ENCODE measurements around the gene PRKAR1B. TPM values are rescaled to one million over a fixed set of nuclear protein-coding genes. Genes with fewer than 3 reads are reported as not detected.

The PRKAR1B gene
- total RNA-seq, 2 experiments from 2014 or later, result 28.0 to 28.2 TPM

- no peaks in the 10 kb centered on the region for H3K27me3 Mint-ChIP-seq
- ChIA-PET CTCF (interaction anchor here (0.7 kb wide), 1 partner anchor 10 kb away, joined by 3 read pairs; no protein-coding TSS in a partner anchor), POLR2A (interaction anchor here (1.0 kb wide), 1 partner anchor 9 kb away, joined by 3 read pairs; no protein-coding TSS in a partner anchor)
- DNase-seq, result no peak
- peaks cover 18% of the 10 kb centered on the region for H3K36me3 Mint-ChIP-seq
- no peak overlapping the region for H3K4me3 Mint-ChIP-seq
- H3K27ac Mint-ChIP-seq, result no peak overlapping the region
- peaks cover 28% of the 10 kb centered on the region for H3K4me1 Mint-ChIP-seq (ENCODE audit: low read depth)
- H3K9me3 Mint-ChIP-seq, result no peaks in the 10 kb centered on the region
- intact Hi-C loops (cut with micrococcal nuclease), result no loop called here
These were observed 116.4 kb downstream of the PRKAR1B start for GRCh38 chr7:610531-611280.

- no peak overlapping the region for H3K4me3 Mint-ChIP-seq
- H3K36me3 Mint-ChIP-seq, result peaks cover 22% of the 10 kb centered on the region
- no peak overlapping the region for H3K27ac Mint-ChIP-seq
- H3K9me3 Mint-ChIP-seq, result no peaks in the 10 kb centered on the region
- DNase-seq, result no peak
- H3K27me3 Mint-ChIP-seq, result no peaks in the 10 kb centered on the region
- CTCF ChIA-PET, result interaction anchor here (1.1 kb wide), 1 partner anchor 8 kb away, joined by 4 read pairs; no protein-coding TSS in a partner anchor
- intact Hi-C loops (cut with micrococcal nuclease), result no loop called here
- POLR2A ChIA-PET, result interaction anchor here (1.0 to 1.1 kb wide), 2 partner anchors 8 kb away, joined by 3 read pairs; no protein-coding TSS in a partner anchor
- peaks cover 32% of the 10 kb centered on the region for H3K4me1 Mint-ChIP-seq (ENCODE audit: low read depth)
These were observed 116.9 kb downstream of the PRKAR1B start for GRCh38 chr7:610141-610530.

GRCh38 chr7:609365-609764, 117.7 kb downstream of the PRKAR1B start:
- Mint-ChIP-seq H3K9me3 (no peaks in the 10 kb centered on the region), H3K4me3 (no peak overlapping the region), H3K27me3 (no peaks in the 10 kb centered on the region), H3K4me1 (ENCODE audit: low read depth) (peaks cover 36% of the 10 kb centered on the region), H3K36me3 (peaks cover 30% of the 10 kb centered on the region), H3K27ac (peak overlapping the region; percentile 28)
- ChIA-PET POLR2A (interaction anchor here (1.1 kb wide), 1 partner anchor 9 kb away, joined by 3 read pairs; no protein-coding TSS in a partner anchor), CTCF (interaction anchor here (1.1 kb wide), 1 partner anchor 9 kb away, joined by 4 read pairs; no protein-coding TSS in a partner anchor)
- DNase-seq, result no peak
- intact Hi-C loops (cut with micrococcal nuclease), result no loop called here

GRCh38 chr7:608954-609353, 118.1 kb downstream of the PRKAR1B start:
- no peak overlapping the region for H3K27ac Mint-ChIP-seq
- peaks cover 40% of the 10 kb centered on the region for H3K4me1 Mint-ChIP-seq (ENCODE audit: low read depth)
- POLR2A ChIA-PET, result interaction anchor here (1.1 kb wide), 1 partner anchor 9 kb away, joined by 3 read pairs; no protein-coding TSS in a partner anchor
- peaks cover 34% of the 10 kb centered on the region for H3K36me3 Mint-ChIP-seq
- H3K4me3 Mint-ChIP-seq, result no peak overlapping the region
- CTCF ChIA-PET, result interaction anchor here (1.1 kb wide), 1 partner anchor 9 kb away, joined by 4 read pairs; no protein-coding TSS in a partner anchor
- intact Hi-C loops (cut with micrococcal nuclease), result no loop called here
- H3K9me3 Mint-ChIP-seq, result no peaks in the 10 kb centered on the region
- H3K27me3 Mint-ChIP-seq, result no peaks in the 10 kb centered on the region
- peak; percentile 35 for DNase-seq

- H3K4me3 Mint-ChIP-seq, result no peak overlapping the region
- no peaks in the 10 kb centered on the region for H3K27me3 Mint-ChIP-seq
- H3K36me3 Mint-ChIP-seq, result peaks cover 37% of the 10 kb centered on the region
- ChIA-PET POLR2A (no interaction called here), CTCF (no interaction called here)
- H3K27ac Mint-ChIP-seq, result peak overlapping the region; percentile 46
- H3K9me3 Mint-ChIP-seq, result no peaks in the 10 kb centered on the region
- peaks cover 44% of the 10 kb centered on the region for H3K4me1 Mint-ChIP-seq (ENCODE audit: low read depth)
- no peak for DNase-seq
- intact Hi-C loops (cut with micrococcal nuclease), result no loop called here
These were observed 118.7 kb downstream of the PRKAR1B start for GRCh38 chr7:608361-608760.

- intact Hi-C loops (cut with micrococcal nuclease), result no loop called here
- Mint-ChIP-seq H3K4me3 (no peak overlapping the region), H3K9me3 (no peaks in the 10 kb centered on the region), H3K27me3 (no peaks in the 10 kb centered on the region), H3K36me3 (peaks cover 39% of the 10 kb centered on the region), H3K27ac (peak overlapping the region; percentile 46), H3K4me1 (ENCODE audit: low read depth) (peaks cover 48% of the 10 kb centered on the region)
- ChIA-PET CTCF (no interaction called here), POLR2A (no interaction called here)
- DNase-seq, result no peak
These were observed 119.1 kb downstream of the PRKAR1B start for GRCh38 chr7:607938-608337.

GRCh38 chr7:605661-606450, 121.2 kb downstream of the PRKAR1B start:
- Mint-ChIP-seq H3K36me3 (peaks cover 39% of the 10 kb centered on the region), H3K4me3 (no peak overlapping the region)
- POLR2A ChIA-PET, result interaction anchor here (2.0 to 6.0 kb wide), 2 partner anchors 12 to 21 kb away, joined by 16 to 69 read pairs; no protein-coding TSS in a partner anchor

GRCh38 chr7:604884-605531, 122.1 kb downstream of the PRKAR1B start:
- Mint-ChIP-seq H3K9me3 (no peaks in the 10 kb centered on the region), H3K27me3 (no peaks in the 10 kb centered on the region), H3K4me1 (ENCODE audit: low read depth) (peaks cover 62% of the 10 kb centered on the region), H3K36me3 (peaks cover 35% of the 10 kb centered on the region), H3K27ac (peak overlapping the region; percentile 100), H3K4me3 (peak overlapping the region; percentile 93)
- CTCF ChIA-PET, result interaction anchor here (1.0 to 1.3 kb wide), 5 partner anchors 12 to 272 kb away, joined by 3 to 5 read pairs (median 3); no protein-coding TSS in a partner anchor
- POLR2A ChIA-PET, result interaction anchor here (1.0 to 6.0 kb wide), 9 partner anchors 9 to 247 kb away, joined by 3 to 69 read pairs (median 4); no protein-coding TSS in a partner anchor
- peak; percentile 48 for DNase-seq
- intact Hi-C loops (cut with micrococcal nuclease), result loop anchor here (1.0 to 5.0 kb wide), 7 partner anchors 13 to 317 kb away; partner anchors contain the start of genes GET4, PDGFA and SUN1

More at GRCh38 chr7:605661-606450, 121.2 kb downstream of the PRKAR1B start:
- intact Hi-C loops (cut with micrococcal nuclease), result no loop called here
- Mint-ChIP-seq H3K27me3 (no peaks in the 10 kb centered on the region), H3K9me3 (no peaks in the 10 kb centered on the region), H3K27ac (peak overlapping the region; percentile 100), H3K4me1 (ENCODE audit: low read depth) (peaks cover 59% of the 10 kb centered on the region)
- CTCF ChIA-PET, result no interaction called here
- no peak for DNase-seq

- CTCF ChIA-PET, result interaction anchor here (1.0 to 1.3 kb wide), 5 partner anchors 13 to 271 kb away, joined by 3 to 5 read pairs (median 3); no protein-coding TSS in a partner anchor
- Mint-ChIP-seq H3K27me3 (no peaks in the 10 kb centered on the region), H3K4me3 (peak overlapping the region; percentile 93), H3K4me1 (ENCODE audit: low read depth) (peaks cover 61% of the 10 kb centered on the region), H3K36me3 (peaks cover 34% of the 10 kb centered on the region), H3K9me3 (no peaks in the 10 kb centered on the region), H3K27ac (peak overlapping the region; percentile 100)
- DNase-seq, result peak; percentile 98
- intact Hi-C loops (cut with micrococcal nuclease), result loop anchor here (1.0 to 5.0 kb wide), 7 partner anchors 14 to 318 kb away; partner anchors contain the start of genes GET4, PDGFA and SUN1
- POLR2A ChIA-PET, result interaction anchor here (0.9 to 6.0 kb wide), 10 partner anchors 10 to 246 kb away, joined by 3 to 69 read pairs (median 4); no protein-coding TSS in a partner anchor
These were observed 122.8 kb downstream of the PRKAR1B start for GRCh38 chr7:604001-604883.

- Mint-ChIP-seq H3K4me3 (peak overlapping the region; percentile 93), H3K4me1 (ENCODE audit: low read depth) (peaks cover 57% of the 10 kb centered on the region), H3K36me3 (peaks cover 34% of the 10 kb centered on the region), H3K27me3 (no peaks in the 10 kb centered on the region), H3K9me3 (no peaks in the 10 kb centered on the region), H3K27ac (peak overlapping the region; percentile 100)
- ChIA-PET POLR2A (interaction anchor here (0.6 to 6.0 kb wide), 11 partner anchors 11 to 321 kb away, joined by 3 to 69 read pairs (median 4); partner anchors contain the start of genes DNAAF5, PRKAR1B and SUN1), CTCF (interaction anchor here (1.3 kb wide), 1 partner anchor 18 kb away, joined by 4 read pairs; no protein-coding TSS in a partner anchor)
- intact Hi-C loops (cut with micrococcal nuclease), result loop anchor here (5.0 kb wide), 5 partner anchors 86 to 319 kb away; partner anchors contain the start of genes GET4, PDGFA and SUN1
- DNase-seq, result peak; percentile 81
These were observed 123.7 kb downstream of the PRKAR1B start for GRCh38 chr7:603152-603951.
